Measurements from ENCODE around the gene LRTM1. TPM values are rescaled to one million over a fixed set of nuclear protein-coding genes. Genes with fewer than 3 reads are reported as not detected.
A peak's percentile ranks its signal among the peaks of the same experiment; 100 is the strongest.

The LRTM1 gene
- total RNA-seq, 1 donor, result not detected

GRCh38 chr3:54968546-54969172 lies 40.8 kb upstream of the LRTM1 start:
- Histone ChIP-seq H3K4me3 (ENCODE audit: insufficient read depth, low read length) (no peak overlapping the region), H3K9me3 (ENCODE audit: low read depth, low read length) (no peaks in the 10 kb centered on the region), H4K20me1 (ENCODE audit: insufficient read depth, low read length) (no peaks in the 10 kb centered on the region), H3K79me2 (ENCODE audit: insufficient read depth, low read length) (no peaks in the 10 kb centered on the region), H3K4me1 (ENCODE audit: insufficient read depth, low read length) (peaks cover 45% of the 10 kb centered on the region), H3K4me2 (ENCODE audit: insufficient read depth, low read length) (peak overlapping the region; percentile 39), H3K27ac (ENCODE audit: low read depth, low read length) (peak overlapping the region; percentile 90), H3K36me3 (ENCODE audit: insufficient read depth, low read length) (no peaks in the 10 kb centered on the region), H3K27me3 (ENCODE audit: insufficient read depth, low read length) (no peaks in the 10 kb centered on the region), H2AFZ (ENCODE audit: low read length) (no peak overlapping the region)
- peak; percentile 67 for DNase-seq (ENCODE audit: insufficient read length, low spot score, missing footprints)
- TF ChIP-seq CTCF (IDR thresholded peaks at IDR 0.05; ENCODE audit: extremely low read depth, low read depth, low read length), result no peak

GRCh38 chr3:54967731-54968161 lies 39.9 kb upstream of the LRTM1 start:
- TF ChIP-seq CTCF (IDR thresholded peaks at IDR 0.05; ENCODE audit: extremely low read depth, low read depth, low read length), result no peak
- no peak overlapping the region for H2AFZ ChIP-seq (ENCODE audit: low read length)
- H3K4me2 ChIP-seq (ENCODE audit: insufficient read depth, low read length), result no peak overlapping the region
- no peaks in the 10 kb centered on the region for H3K79me2 ChIP-seq (ENCODE audit: insufficient read depth, low read length)
- peaks cover 45% of the 10 kb centered on the region for H3K4me1 ChIP-seq (ENCODE audit: insufficient read depth, low read length)
- no peak for DNase-seq (ENCODE audit: insufficient read length, low spot score, missing footprints)
- peak overlapping the region; percentile 90 for H3K27ac ChIP-seq (ENCODE audit: low read depth, low read length)
- H3K36me3 ChIP-seq (ENCODE audit: insufficient read depth, low read length), result no peaks in the 10 kb centered on the region
- H3K4me3 ChIP-seq (ENCODE audit: insufficient read depth, low read length), result no peak overlapping the region
- no peaks in the 10 kb centered on the region for H3K9me3 ChIP-seq (ENCODE audit: low read depth, low read length)
- no peaks in the 10 kb centered on the region for H3K27me3 ChIP-seq (ENCODE audit: insufficient read depth, low read length)
- H4K20me1 ChIP-seq (ENCODE audit: insufficient read depth, low read length), result no peaks in the 10 kb centered on the region

- no peak for DNase-seq (ENCODE audit: insufficient read length, low spot score, missing footprints)
- Histone ChIP-seq H2AFZ (ENCODE audit: low read length) (no peak overlapping the region), H3K79me2 (ENCODE audit: insufficient read depth, low read length) (no peaks in the 10 kb centered on the region), H3K4me3 (ENCODE audit: insufficient read depth, low read length) (no peak overlapping the region), H3K9me3 (ENCODE audit: low read depth, low read length) (no peaks in the 10 kb centered on the region), H3K27me3 (ENCODE audit: insufficient read depth, low read length) (no peaks in the 10 kb centered on the region), H4K20me1 (ENCODE audit: insufficient read depth, low read length) (no peaks in the 10 kb centered on the region), H3K4me1 (ENCODE audit: insufficient read depth, low read length) (peaks cover 45% of the 10 kb centered on the region), H3K36me3 (ENCODE audit: insufficient read depth, low read length) (no peaks in the 10 kb centered on the region), H3K4me2 (ENCODE audit: insufficient read depth, low read length) (no peak overlapping the region), H3K27ac (ENCODE audit: low read depth, low read length) (no peak overlapping the region)
- no peak for TF ChIP-seq CTCF (IDR thresholded peaks at IDR 0.05; ENCODE audit: extremely low read depth, low read depth, low read length)
Observed at GRCh38 chr3:54966979-54967378, 39.1 kb upstream of the LRTM1 start.

GRCh38 chr3:54965746-54966145 lies 37.9 kb upstream of the LRTM1 start:
- no peaks in the 10 kb centered on the region for H3K36me3 ChIP-seq (ENCODE audit: insufficient read depth, low read length)
- peaks cover 36% of the 10 kb centered on the region for H3K4me1 ChIP-seq (ENCODE audit: insufficient read depth, low read length)
- peak; percentile 5 for TF ChIP-seq CTCF (IDR thresholded peaks at IDR 0.05; ENCODE audit: extremely low read depth, low read depth, low read length)
- H3K4me3 ChIP-seq (ENCODE audit: insufficient read depth, low read length), result no peak overlapping the region
- peak overlapping the region; percentile 34 for H3K27ac ChIP-seq (ENCODE audit: low read depth, low read length)
- H2AFZ ChIP-seq (ENCODE audit: low read length), result no peak overlapping the region
- no peaks in the 10 kb centered on the region for H4K20me1 ChIP-seq (ENCODE audit: insufficient read depth, low read length)
- no peaks in the 10 kb centered on the region for H3K9me3 ChIP-seq (ENCODE audit: low read depth, low read length)
- peak; percentile 70 for DNase-seq (ENCODE audit: insufficient read length, low spot score, missing footprints)
- no peaks in the 10 kb centered on the region for H3K27me3 ChIP-seq (ENCODE audit: insufficient read depth, low read length)
- no peaks in the 10 kb centered on the region for H3K79me2 ChIP-seq (ENCODE audit: insufficient read depth, low read length)
- H3K4me2 ChIP-seq (ENCODE audit: insufficient read depth, low read length), result no peak overlapping the region

Measured in osteoblast (primary cell).